C4-2B (cell line): ENCODE data around the gene ALDH8A1.

ENCODE experiments used
- H3K27ac ChIP-seq: fragments of 450-650 bp; 2 replicates; pipeline ENCODE4 v1.5.1; 2017
- CTCF ChIP-seq: fragments of 450-650 bp; conservative IDR thresholded peaks from 2 replicates; pipeline ENCODE4 v1.5.1; 2017; ENCODE audit warnings: mild to moderate bottlenecking
- ZFX ChIP-seq: fragments of 450-650 bp; IDR thresholded peaks from 2 replicates; pipeline ENCODE4 v1.6.1; 2017

The ALDH8A1 gene

GRCh38 chr6:134928151-134928900 lies 21.6 kb downstream of the ALDH8A1 start:
- H3K27ac ChIP-seq: no peak overlapping the region
- TF ChIP-seq ZFX: no peak
- TF ChIP-seq CTCF: no peak

- TF ChIP-seq ZFX (no peak), CTCF (no peak)
- no peak overlapping the region for H3K27ac ChIP-seq
These were observed 24.1 kb downstream of the ALDH8A1 start for GRCh38 chr6:134925800-134926199.

- H3K27ac ChIP-seq: no peak overlapping the region
- TF ChIP-seq ZFX: no peak
- TF ChIP-seq CTCF: no peak
These were observed 28.1 kb downstream of the ALDH8A1 start for GRCh38 chr6:134921721-134922261.

GRCh38 chr6:134921276-134921675 lies 28.6 kb downstream of the ALDH8A1 start:
- H3K27ac ChIP-seq: no peak overlapping the region
- no peak for TF ChIP-seq CTCF
- TF ChIP-seq ZFX: no peak

GRCh38 chr6:134920422-134920821 lies 29.5 kb downstream of the ALDH8A1 start:
- H3K27ac ChIP-seq: no peak overlapping the region
- TF ChIP-seq CTCF (no peak), ZFX (no peak)

- no peak overlapping the region for H3K27ac ChIP-seq
- TF ChIP-seq CTCF (no peak; the same call in 1 of the 2 replicates), ZFX (no peak)
These were observed 31.4 kb downstream of the ALDH8A1 start for GRCh38 chr6:134918418-134918961.

DNA sequence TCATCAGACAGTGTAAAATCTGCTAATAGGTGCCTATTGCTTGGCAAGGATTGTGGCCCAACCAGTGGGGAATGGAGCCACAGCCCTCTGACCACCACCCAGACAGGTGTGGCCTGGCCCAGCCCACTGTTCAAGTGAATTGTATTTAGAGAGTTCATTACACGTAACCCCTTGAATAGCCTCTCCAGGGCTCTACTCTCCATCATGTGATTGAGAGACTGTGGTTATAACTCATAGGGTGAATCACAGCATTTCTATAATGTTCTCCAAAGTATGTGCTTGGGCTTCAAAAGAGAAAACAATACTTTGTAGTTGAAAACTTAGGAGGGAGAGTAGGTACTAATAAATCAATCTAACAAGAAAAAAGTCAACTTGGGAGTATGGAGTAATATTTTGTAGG lies 38.4 kb downstream of the ALDH8A1 start:
- H3K27ac ChIP-seq: no peak overlapping the region
- TF ChIP-seq ZFX: no peak
- no peak for TF ChIP-seq CTCF
